Brain pericyte (primary cell): ENCODE measurements around the gene CELA3A.
"Not testable (repeated sequence)": the region's sequence is repeated elsewhere in the genome, so short reads cannot be mapped to it uniquely, and the experiment has no call there.

Experiments
- DNase-seq: peaks from one replicate; pipeline ENCODE4 v3.0.0-alpha.2; 2012; ENCODE audit warnings: low read depth, low spot score

CELA3A gene

DNA sequence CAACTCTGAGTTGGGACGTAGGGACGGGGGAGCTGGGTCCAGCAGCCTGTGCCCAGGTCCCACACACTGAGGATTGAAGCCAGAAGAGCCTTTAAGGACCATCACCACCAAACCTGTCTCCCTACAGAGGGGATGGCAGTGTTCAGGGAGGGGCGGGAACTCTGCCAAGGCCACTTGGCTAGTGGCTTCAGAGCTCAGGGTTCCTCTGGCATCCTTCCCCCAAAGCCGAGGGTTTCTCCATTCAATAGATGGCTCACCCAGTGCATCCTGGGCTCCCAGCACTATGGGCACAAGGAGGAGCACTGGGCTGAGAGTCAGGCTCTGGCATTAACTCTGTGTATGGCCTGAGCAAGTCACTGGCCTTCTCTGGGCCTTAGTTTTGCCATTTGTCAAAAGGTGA is 20.2 kb upstream of the CELA3A start:
- DNase-seq = not testable (repeated sequence)

DNA sequence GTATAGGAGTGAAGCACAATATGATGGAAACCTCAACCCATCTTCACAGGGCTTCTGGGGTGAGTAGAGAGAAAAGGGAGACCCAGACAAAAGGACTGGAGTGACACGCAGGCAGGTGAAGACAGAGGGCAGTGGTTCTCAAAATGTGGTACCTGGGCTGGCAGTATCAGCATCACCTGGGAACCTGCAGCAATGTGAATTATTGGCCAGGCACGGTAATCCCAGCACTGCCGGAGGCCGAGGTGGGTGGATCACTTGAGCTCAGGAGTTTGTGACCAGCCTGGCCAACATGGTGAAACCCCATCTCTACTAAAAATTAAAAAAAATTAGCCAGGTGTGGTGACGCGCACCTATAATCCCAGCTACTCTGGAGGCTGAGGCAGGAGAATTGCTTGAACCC is 19.3 kb upstream of the CELA3A start:
- DNase-seq = not testable (repeated sequence)

DNA sequence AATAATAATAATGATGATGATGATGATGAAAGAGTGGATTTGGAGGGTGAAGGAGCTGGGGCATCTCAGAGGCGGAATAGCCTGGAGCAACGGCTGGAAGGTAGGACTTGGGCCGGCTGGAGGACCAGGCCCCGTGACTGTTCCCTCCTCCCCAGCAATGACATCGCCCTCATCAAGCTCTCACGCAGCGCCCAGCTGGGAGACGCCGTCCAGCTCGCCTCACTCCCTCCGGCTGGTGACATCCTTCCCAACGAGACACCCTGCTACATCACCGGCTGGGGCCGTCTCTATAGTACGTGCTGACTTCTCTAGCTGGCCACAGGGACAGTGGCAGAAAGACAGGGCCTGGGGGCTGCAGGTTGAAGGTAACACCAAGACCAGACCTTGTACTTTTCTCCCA is 17.9 kb upstream of the CELA3A start:
- not testable (repeated sequence) for DNase-seq

DNA sequence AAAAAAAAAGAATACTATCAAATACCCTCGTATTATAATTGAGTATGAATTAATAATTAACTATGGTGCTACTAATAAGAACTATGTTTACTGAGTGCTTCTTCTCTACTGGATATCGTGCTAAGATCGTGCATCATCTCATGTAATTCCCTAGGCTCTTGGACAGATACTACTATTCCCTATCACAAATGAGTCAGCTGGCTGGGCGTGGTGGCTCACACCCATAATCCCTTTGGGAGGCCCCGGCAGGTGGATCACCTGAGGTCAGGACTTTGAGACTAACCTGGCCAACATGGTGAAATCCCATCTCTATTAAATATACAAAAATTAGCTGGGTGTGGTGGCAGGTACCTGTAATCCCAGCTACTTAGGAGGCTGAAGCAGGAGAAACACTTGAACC is 15.6 kb upstream of the CELA3A start:
- not testable (repeated sequence) for DNase-seq

DNA sequence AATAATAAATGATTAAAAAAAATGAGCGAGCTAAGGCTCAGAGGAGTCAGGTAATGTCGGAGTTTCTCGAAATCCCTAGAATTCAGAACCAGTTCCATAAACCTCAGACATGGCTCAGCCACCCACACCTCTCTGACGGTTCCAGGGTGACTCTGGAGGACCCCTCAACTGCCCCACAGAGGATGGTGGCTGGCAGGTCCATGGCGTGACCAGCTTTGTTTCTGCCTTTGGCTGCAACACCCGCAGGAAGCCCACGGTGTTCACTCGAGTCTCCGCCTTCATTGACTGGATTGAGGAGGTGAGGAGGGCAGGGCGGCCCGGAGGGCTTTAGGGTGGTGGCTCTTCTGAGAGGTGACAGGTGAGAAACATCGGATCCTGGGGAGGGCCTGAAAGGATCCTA is 15.1 kb upstream of the CELA3A start:
- DNase-seq = not testable (repeated sequence)

DNA sequence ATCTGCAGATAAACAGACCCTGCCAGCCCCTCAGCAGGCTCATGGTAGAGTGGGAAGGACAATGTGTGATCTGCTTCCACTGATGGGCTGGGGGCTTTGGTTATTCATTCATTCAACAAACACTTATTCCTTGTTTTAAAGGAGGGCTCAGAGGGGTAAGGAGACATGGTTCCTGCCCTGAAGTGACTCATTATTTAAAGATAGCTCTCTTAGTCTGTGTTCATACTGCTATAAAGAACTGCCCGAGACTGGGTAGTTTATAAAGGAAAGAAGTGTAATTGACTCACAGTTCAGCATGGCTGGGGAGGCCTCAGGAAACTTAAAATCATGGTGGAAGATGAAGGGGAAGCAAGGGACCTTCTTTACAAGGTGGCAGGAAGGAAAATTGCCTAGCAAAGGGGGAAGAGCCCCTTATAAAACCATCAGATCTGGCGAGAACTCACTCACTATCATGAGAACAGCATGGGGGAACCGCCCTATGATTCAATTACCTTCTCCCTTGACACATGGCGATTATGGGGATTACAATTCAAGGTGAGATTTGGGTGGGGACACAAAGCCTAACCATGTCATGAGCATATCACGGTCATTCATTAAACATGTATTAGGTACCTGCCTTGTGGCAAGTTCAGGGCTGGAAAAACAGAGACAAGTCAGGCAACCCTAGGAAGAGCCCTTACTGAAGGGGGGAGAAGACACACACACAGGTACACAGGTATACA is 11.6 kb upstream of the CELA3A start:
- DNase-seq = not testable (repeated sequence)

DNA sequence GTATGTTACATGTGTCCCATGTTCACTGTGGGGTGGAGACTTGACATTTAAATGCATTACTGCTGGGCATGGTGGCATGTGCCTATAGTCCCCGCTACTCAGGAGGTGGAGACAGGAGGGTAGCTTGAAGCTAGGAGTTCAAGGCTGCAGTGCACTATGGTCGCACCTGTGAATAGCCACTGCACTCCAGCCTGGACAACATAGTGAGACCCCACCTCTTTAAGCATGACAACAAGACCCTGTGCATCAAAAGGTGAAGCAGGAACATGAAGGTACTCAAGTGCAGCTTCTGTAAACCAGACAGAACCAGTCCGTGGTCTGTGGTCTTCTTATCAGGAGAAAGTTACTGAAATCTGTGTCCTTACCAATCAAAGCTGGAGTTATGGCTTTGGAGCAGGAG is 9.3 kb upstream of the CELA3A start:
- DNase-seq = not testable (repeated sequence)

DNA sequence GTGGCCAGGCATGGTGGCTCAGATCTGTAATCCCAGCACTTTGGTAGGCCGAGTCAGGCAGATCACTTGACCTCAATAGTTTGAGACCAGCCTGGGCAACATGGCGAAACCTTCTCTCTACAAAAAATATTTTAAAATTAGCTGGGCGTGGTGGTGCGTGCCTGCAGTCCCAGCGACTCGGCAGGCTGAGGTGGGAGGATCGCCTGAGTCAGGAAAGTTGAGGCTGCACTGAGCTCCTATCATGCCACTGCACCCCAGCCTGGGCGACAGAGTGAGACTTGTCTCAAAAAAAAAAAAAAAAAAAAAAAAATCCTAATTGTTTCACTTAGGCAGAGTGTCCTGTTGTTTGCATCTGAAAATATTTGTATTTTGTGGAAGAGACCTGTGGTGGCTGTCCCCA is 6.7 kb upstream of the CELA3A start:
- DNase-seq = not testable (repeated sequence)

DNA sequence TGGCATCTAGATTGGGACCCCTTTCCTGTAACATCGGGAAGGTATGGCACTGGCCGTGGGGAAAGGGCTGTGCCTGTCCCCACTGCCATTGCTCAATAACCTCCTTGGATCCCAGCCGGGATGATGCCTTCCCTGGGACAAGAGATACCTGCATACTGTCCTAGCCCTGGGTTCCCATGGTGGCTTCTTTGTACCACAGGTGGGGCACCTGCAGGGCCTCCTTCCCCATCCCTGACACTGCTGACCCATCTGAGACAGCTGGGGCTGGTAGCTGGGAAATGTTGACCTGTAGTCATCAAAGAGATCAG is 4.8 kb upstream of the CELA3A start:
- not testable (repeated sequence) for DNase-seq

DNA sequence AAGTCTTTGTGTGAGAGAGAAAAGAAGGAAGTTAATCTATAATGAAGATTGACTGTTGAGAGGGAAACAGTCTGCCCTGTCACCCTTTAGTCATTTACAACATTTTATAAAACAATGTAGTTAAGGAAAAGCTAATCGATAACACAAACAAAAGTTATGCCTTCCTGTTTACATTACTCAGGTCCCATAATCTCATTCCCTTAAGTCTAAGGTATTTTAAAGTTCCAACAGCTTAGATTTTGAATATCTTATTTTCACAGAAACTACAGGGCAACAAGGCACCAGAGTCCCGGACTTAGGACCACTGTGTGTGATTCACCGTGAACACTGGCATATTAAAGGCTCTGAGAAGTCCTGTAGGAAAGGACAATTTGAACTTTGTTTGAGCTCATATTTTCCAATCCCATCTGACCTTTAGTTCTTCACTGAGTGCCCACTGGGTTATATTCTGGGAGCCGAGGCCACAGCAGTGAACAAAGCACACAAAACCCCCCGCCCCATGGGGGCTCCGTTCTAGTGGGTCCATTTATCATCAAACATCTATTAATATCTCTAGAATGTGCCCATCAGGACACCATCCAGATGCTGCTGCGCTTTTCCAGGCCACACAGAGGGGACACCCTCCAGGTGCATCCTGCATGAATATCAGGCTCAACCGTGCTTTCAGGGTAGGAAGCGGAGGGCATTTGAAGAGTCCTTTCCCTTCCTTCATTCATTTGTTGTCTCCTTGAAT is 3.4 kb upstream of the CELA3A start:
- DNase-seq = not testable (repeated sequence)

DNA sequence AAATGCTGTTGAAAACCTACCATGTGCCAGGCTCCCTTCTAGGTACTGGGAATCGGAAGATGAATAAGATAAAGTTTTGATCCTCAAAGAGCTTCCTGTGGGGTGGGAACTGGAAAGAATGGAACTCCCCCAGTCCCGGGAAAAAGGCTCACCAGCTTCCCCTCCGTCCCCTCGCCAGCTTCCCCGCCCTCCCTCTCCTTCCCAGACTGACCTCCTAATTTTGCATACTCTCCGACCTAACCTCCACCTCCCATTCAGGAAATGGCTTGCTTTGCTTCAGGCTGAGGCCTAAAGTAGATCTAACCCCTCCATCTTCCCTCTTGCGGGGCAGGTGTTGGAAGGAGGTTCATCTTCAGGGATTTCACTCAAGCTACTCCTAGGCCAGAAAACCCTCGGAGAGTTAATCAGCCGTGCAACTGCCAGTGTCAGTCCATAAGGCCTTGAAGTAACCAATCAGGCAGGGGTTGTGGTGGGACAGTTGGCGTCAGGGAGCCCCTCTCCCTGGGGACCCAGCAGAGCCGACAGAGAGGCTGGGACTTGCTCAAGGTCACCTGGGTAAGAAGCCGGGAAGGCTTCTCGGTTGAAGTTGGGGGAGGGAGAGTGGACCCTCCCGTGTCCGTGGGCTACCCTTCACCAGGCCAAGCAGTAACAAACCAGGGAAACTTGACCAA is 2.7 kb upstream of the CELA3A start:
- DNase-seq = not testable (repeated sequence)

DNA sequence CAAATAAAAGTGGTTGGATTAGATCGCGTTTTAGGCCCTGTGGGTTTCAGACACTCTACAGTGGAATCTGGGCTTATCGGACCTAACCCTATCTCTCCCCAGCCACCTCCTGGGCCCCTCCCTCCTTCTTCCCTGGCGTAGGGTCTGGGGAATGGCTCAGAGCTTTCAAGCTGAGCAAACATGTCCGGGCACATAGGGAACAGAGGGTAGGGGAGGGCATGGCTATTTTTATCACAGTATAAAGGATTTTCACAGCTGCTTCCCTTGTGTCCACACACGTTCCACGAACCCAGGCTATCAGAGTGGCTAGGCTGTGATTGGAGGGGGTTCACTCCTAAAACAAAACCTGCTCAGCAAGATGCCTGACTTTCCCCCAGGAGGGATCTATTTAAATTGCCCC is 1.8 kb upstream of the CELA3A start:
- DNase-seq = not testable (repeated sequence)

DNA sequence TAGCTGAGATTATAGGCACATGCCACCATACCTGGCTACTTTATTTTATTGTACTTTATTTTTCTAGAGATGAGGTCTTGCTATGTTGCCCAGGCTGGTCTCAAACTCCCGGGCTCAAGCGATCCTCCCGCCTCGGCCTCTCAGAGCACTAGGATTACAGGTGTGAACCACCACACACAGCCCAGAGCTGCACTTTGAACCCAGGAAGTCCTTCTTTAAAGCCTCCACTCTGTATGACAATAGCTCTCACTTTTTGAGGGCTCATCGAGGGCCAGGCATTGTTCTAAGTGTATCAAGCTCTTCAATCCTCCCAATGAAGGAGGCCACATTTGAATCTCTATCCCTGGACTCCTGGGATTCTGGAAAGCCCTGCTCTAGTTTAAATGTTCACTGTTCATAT is 1.0 kb downstream of the CELA3A start:
- DNase-seq = not testable (repeated sequence)

DNA sequence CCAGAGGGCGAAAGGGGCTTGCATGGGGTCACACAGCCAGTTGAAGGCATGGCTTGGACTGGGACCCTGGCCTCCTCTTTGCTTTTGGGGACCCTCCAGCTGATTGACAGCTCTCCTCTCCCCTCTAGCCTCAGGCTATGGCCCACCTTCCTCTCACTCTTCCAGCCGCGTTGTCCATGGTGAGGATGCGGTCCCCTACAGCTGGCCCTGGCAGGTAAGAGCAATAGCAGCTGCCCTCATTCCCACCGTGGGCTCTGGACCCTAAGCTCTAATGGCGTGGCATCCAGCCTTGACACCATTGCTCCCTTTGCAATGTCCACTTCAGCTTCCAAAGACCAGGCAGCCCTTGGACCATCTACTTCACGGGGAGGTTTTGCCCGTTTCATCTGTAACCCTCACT is 1.4 kb downstream of the CELA3A start:
- not testable (repeated sequence) for DNase-seq

DNA sequence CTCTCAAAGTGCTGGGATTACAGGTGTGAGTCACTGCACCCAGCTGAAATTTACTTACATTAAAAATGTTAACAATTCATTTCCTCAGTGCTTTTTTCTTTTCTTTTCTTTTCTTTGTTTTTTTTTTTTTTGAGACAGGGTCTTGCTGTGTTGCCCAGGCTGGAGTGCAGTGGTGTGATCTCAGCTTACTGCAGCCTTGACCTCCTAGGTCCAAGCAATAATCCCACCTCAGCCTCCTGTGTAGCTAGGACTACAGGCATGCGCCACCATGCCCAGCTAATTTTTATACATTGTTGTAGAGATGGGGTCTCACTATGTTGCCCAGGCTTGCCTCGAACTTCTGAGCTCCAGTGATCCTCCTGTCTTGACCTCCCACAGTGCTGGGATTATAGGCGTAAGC is 2.5 kb downstream of the CELA3A start:
- DNase-seq = not testable (repeated sequence)

DNA sequence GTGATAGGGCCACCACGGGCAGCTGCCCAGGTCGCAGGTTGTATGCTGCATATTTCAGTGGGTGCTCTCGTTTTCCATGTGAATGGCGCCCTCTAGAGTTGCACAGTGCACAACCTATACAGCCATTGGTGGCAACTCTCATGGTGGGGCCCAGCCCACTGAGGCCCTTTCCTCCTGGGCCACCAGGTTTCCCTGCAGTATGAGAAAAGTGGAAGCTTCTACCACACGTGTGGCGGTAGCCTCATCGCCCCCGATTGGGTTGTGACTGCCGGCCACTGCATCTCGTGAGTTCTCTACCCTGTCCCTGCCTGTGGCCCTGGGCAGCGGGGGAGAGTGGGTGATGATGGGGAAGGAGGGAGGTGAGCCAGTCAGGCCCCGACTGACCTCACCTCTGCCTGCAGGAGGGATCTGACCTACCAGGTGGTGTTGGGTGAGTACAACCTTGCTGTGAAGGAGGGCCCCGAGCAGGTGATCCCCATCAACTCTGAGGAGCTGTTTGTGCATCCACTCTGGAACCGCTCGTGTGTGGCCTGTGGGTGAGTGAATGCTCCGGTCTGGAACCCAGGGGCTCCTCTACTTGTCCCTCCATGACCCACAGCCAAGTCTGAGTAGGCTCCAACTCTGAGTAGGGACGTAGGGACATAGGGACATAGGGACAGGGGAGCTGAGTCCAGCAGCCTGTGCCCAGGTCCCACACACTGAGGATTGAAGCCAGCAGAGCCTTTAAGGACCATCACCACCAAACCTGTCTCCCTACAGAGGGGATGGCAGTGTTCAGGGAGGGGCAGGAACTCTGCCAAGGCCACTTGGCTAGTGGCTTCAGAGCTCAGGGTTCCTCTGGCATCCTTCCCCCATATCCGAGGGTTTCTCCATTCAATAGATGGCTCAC is 4.0 kb downstream of the CELA3A start:
- DNase-seq = not testable (repeated sequence)

DNA sequence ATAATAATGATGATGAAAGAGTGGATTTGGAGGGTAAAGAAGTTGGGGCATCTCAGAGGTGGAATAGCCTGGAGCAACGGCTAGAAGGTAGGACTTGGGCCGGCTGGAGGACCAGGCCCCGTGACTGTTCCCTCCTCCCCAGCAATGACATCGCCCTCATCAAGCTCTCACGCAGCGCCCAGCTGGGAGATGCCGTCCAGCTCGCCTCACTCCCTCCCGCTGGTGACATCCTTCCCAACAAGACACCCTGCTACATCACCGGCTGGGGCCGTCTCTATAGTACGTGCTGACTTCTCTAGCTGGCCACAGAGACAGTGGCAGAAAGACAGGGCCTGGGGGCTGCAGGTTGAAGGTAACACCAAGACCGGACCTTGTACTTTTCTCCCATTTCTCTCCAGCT is 5.3 kb downstream of the CELA3A start:
- DNase-seq = not testable (repeated sequence)

DNA sequence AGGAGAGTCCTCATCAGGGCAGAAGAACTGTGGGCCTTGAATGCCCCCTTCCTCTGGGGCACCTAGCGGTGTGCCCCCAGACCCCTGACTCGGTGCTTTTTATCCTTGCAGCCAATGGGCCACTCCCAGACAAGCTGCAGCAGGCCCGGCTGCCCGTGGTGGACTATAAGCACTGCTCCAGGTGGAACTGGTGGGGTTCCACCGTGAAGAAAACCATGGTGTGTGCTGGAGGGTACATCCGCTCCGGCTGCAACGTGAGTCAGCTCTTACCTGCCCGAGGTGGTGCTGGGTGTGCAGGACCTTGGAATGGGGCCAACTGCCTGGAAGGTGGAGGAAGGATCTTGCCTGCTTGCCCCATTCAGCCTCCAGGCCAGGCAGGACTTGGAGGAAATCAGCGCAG is 5.8 kb downstream of the CELA3A start:
- DNase-seq = not testable (repeated sequence)

DNA sequence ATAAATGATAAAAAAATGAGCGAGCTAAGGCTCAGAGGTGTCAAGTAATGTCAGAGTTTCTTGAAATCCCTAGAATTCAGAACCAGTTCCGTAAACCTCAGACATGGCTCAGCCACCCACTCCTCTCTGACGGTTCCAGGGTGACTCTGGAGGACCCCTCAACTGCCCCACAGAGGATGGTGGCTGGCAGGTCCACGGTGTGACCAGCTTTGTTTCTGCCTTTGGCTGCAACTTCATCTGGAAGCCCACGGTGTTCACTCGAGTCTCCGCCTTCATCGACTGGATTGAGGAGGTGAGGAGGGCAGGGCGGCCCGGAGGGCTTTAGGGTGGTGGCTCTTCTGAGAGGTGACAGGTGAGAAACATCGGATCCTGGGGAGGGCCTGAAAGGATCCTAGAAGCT is 8.1 kb downstream of the CELA3A start:
- not testable (repeated sequence) for DNase-seq

DNA sequence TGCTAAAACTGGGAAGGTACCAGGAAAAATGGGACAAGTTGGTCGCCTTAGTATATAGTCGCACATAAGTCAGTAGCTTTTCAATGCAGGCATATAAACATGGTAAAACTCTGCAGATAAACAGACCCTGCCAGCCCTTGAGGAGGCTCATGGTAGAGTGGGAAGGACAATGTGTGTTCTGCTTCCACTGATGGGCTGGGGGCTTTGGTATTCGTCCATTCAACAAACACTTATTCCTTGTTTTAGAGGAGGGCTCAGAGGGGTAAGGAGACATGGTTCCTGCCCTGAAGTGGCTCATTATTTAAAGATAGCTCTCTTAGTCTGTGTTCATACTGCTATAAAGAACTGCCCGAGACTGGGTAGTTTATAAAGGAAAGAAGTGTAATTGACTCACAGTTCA is 11.3 kb downstream of the CELA3A start:
- DNase-seq = not testable (repeated sequence)

DNA sequence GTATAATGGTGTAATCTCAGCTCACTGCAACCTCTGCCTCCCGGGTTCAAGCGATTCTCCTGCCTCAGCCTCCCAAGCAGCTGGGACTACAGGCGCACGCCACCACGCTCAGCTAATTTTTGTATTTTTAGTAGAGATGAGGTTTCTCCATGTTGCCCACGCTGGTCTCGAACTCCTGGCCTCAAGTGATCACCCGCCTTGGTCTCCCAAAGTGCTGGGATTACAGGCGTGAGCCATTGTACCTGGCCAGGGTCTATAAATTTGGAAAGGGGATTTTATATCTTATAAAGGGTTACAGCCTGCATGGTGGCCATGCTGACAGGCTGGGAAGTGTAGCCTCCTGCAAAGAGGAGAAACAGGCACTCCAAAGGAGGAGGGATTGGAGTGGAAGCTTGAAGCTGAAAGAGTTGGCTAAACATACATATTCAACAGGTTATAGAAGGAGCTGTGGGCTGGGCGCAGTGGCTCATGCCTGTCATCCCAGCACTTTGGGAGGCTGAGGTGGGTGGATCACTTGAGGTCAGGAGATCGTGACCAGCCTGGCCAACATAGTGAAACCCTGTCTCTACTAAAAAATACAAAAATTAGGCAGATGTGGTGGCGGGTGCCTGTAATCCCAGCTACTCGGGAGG is 13.2 kb downstream of the CELA3A start:
- not testable (repeated sequence) for DNase-seq
